CD4-positive, alpha-beta T cell (primary cell): ENCODE results near the gene NME4. TPM values are rescaled to one million over a fixed set of nuclear protein-coding genes. Genes with fewer than 3 reads are reported as not detected.

Source experiments
- ATAC-seq: fragments of 200-7000 bp; cut with Tn5 transposase; one replicate; pipeline ENCODE4 v1.10.0; 2022; ENCODE audit warnings: mild to moderate bottlenecking; ENCODE audit not compliant: poor library complexity
- CTCF ChIA-PET: fragments of 350-600 bp; sonication (Branson Sonifier 250); formaldehyde crosslinking; loops from one replicate; lab custom pipeline; 2021; ENCODE audit warnings: antibody characterized with exemption, inconsistent platforms; lab: Charles Lee
- POLR2A ChIA-PET: fragments of 350-600 bp; sonication (Branson Sonifier 250); formaldehyde crosslinking; loops from one replicate; lab custom pipeline; 2021; ENCODE audit warnings: antibody characterized with exemption, inconsistent platforms; lab: Charles Lee
- DNase-seq, 14 experiments: peaks; one replicate each; pipeline ENCODE4 v3.0.0-alpha.2; 2013 to 2020; ENCODE audit warnings: mixed read lengths in 2 of 14
- H3K27ac ChIP-seq, 2 donors: one replicate each; pipeline versions ENCODE4 v1.5.1 to v1.7.0; 2013; ENCODE audit warnings: low read length in 2 of 2, low read depth in 1 of 2, mild to moderate bottlenecking in 1 of 2
- H3K27me3 ChIP-seq, 2 experiments: 1 replicate in 1 of 2; 2 replicates in 1 of 2; pipeline versions ENCODE4 v1.6.1 to v1.7.0; 2013; ENCODE audit warnings: low read length in 2 of 2, control low read depth in 1 of 2, mild to moderate bottlenecking in 1 of 2, moderate library complexity in 1 of 2; ENCODE audit not compliant: insufficient read depth in 2 of 2, control insufficient read depth in 1 of 2
- H3K36me3 ChIP-seq: one replicate; pipeline ENCODE4 v1.6.1; 2013; ENCODE audit warnings: low read length, control low read depth; ENCODE audit not compliant: insufficient read depth
- H3K4me1 ChIP-seq: one replicate; pipeline ENCODE4 v1.6.1; 2013; ENCODE audit warnings: low read length, control low read depth; ENCODE audit not compliant: insufficient read depth
- H3K4me3 ChIP-seq: one replicate; pipeline ENCODE4 v1.5.1; 2013; ENCODE audit warnings: mild to moderate bottlenecking, low read length, moderate library complexity
- H3K9me3 ChIP-seq, 2 experiments: 1 replicate in 1 of 2; 2 replicates in 1 of 2; pipeline versions ENCODE4 v1.6.1 to v1.7.0; 2013; ENCODE audit warnings: low read length in 2 of 2, mild to moderate bottlenecking in 2 of 2, control low read depth in 1 of 2, moderate library complexity in 1 of 2; ENCODE audit not compliant: control insufficient read depth in 1 of 2, insufficient read depth in 1 of 2
- H3K27ac Mint-ChIP-seq: one replicate; pipeline ENCODE4 v1.8.0; 2020; ENCODE audit warnings: mixed read lengths
- H3K27me3 Mint-ChIP-seq: one replicate; pipeline ENCODE4 v1.8.0; 2021; ENCODE audit warnings: mixed read lengths
- H3K36me3 Mint-ChIP-seq: one replicate; pipeline ENCODE4 v1.8.0; 2021; ENCODE audit warnings: low read depth, mixed read lengths
- H3K4me1 Mint-ChIP-seq: one replicate; pipeline ENCODE4 v1.8.0; 2021; ENCODE audit warnings: low read depth, mixed read lengths
- H3K4me3 Mint-ChIP-seq: one replicate; pipeline ENCODE4 v1.8.0; 2020; ENCODE audit warnings: mild to moderate bottlenecking, mixed read lengths
- H3K9me3 Mint-ChIP-seq: one replicate; pipeline ENCODE4 v1.8.0; 2020; ENCODE audit warnings: mixed read lengths
- intact Hi-C, 2 experiments: fragments of 100-400 bp; cut with DNase I in 1 of 2; cut with micrococcal nuclease in 1 of 2; formaldehyde crosslinking; loops; one replicate each; pipeline versions ENCODE4 v1.15.1 to v1.9.0; 2023 to 2025; cut with DNase I, micrococcal nuclease
- total RNA-seq, 174 experiments: library from RNA in 2 of 174; stranded (reverse) in 2 of 174; gene quantifications; one replicate each; pipeline ENCODE4 v1.2.3 and lab custom pipeline; 2021 to 2026
- TF ChIP-seq, protein P1 (sequence below): fragments of 200-600 bp; IDR thresholded peaks from one replicate; pipeline ENCODE4 v1.8.0; 2022; ENCODE audit warnings: antibody characterized with exemption, mild to moderate bottlenecking

The NME4 gene
- total RNA-seq, 2 experiments from 2014 or later = 31.2 to 32.6 TPM

DNA sequence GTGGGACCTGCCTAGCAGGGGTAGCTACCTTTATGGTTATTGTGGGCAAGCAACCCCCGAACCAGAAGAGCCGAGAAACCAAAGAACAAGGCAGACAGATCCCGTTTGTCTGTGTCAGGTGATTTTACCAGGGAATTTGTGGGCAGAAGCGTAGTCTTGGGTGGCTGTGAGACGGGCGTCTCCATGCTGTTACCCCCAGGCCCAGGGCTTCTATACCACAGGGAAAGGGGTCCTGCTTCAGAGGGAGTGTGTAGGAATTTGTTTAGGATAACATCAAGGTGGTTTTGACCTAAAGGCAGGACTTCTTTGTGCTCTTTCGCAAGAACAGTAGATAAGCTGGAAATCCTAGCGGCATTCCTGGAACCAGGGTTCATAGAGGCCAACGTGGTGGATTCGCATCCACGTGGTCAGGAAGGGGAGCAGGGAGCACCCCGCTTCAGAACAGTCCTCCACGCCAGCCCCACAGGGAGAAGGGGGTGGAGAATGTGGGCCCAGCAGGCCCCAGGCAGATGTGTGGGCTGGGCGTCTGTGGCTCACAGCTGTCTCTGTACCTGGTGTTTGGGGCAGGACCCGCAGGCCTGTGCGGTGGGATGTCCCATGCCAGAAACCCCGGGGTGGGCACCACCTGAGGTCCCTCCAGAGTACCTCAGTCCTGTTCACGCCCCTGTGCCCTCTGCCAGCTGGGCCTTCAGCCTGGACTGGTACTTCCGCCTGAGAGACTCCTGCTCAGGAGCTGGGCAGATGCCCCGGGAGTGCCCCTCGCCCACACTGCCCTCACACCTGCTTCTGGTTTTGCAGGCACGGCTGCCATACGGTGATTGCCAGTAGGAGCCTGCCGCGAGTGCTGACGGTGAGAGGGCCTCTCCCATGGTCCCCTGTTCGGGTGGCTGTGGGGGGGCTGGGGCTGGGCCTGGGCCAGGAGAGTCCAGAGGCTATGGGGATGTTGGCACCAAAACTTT is 8.8 kb downstream of the NME4 start:
- no peaks in the 10 kb centered on the region for H3K9me3 ChIP-seq

DNA sequence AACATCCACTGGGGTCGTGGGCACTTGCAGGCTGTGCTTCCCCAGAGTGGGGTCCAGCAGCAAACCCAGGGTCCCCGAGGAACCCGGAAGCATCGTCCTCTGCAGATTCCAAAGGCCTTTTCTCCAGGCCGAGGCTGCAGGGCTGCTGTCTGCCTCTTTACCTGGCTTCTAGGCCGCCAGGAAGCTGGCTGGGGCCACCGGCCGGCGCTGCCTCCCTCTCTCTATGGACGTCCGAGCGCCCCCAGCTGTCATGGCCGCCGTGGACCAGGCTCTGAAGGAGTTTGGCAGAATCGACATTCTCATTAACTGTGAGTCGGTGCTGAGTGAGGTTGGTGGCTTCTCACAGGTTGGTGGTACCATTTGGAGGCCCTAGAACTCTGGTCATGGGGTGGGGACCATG is 10.3 kb downstream of the NME4 start:
- ChIA-PET POLR2A (no interaction called here), CTCF (no interaction called here)
- intact Hi-C loops = loop anchor here in 1 of 2 experiments (10.0 kb wide), 1 partner anchor 1378 kb away; the partner anchor contains the start of genes NUBP2 and SPSB3
- no peaks in the 10 kb centered on the region for H3K9me3 Mint-ChIP-seq
- no peaks in the 10 kb centered on the region for H3K27me3 Mint-ChIP-seq
- no peaks in the 10 kb centered on the region for H3K36me3 ChIP-seq
- TF ChIP-seq, protein P1, sequence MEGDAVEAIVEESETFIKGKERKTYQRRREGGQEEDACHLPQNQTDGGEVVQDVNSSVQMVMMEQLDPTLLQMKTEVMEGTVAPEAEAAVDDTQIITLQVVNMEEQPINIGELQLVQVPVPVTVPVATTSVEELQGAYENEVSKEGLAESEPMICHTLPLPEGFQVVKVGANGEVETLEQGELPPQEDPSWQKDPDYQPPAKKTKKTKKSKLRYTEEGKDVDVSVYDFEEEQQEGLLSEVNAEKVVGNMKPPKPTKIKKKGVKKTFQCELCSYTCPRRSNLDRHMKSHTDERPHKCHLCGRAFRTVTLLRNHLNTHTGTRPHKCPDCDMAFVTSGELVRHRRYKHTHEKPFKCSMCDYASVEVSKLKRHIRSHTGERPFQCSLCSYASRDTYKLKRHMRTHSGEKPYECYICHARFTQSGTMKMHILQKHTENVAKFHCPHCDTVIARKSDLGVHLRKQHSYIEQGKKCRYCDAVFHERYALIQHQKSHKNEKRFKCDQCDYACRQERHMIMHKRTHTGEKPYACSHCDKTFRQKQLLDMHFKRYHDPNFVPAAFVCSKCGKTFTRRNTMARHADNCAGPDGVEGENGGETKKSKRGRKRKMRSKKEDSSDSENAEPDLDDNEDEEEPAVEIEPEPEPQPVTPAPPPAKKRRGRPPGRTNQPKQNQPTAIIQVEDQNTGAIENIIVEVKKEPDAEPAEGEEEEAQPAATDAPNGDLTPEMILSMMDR = no peak
- no peak overlapping the region for H3K4me3 ChIP-seq
- H3K9me3 ChIP-seq = no peaks in the 10 kb centered on the region
- peaks cover 2% of the 10 kb centered on the region for H3K4me1 ChIP-seq
- no peak overlapping the region for H3K27ac ChIP-seq
- no peak overlapping the region for H3K27ac Mint-ChIP-seq
- H3K4me3 Mint-ChIP-seq = no peak overlapping the region
- no peaks in the 10 kb centered on the region for H3K36me3 Mint-ChIP-seq
- H3K4me1 Mint-ChIP-seq = no peaks in the 10 kb centered on the region
- ATAC-seq = no peak
- no peak for DNase-seq
- no peaks in the 10 kb centered on the region for H3K27me3 ChIP-seq

More for the DNA sequence above, 8.8 kb downstream of the NME4 start:
- intact Hi-C loops = loop anchor here in 1 of 2 experiments (1.0 to 10.0 kb wide), 2 partner anchors 17 to 1379 kb away; partner anchors contain the start of genes NUBP2 and SPSB3
- Mint-ChIP-seq H3K36me3 (peaks cover 1% of the 10 kb centered on the region), H3K4me3 (no peak overlapping the region), H3K4me1 (no peaks in the 10 kb centered on the region), H3K27ac (no peak overlapping the region), H3K27me3 (no peaks in the 10 kb centered on the region), H3K9me3 (no peaks in the 10 kb centered on the region)
- CTCF ChIA-PET = no interaction called here
- TF ChIP-seq, protein P1 = no peak
- no peak overlapping the region for H3K4me3 ChIP-seq
- ATAC-seq = no peak
- peaks cover 11% of the 10 kb centered on the region for H3K4me1 ChIP-seq
- H3K36me3 ChIP-seq = no peaks in the 10 kb centered on the region
- POLR2A ChIA-PET = no interaction called here
- no peak overlapping the region for H3K27ac ChIP-seq
- no peak for DNase-seq
- no peaks in the 10 kb centered on the region for H3K27me3 ChIP-seq

DNA sequence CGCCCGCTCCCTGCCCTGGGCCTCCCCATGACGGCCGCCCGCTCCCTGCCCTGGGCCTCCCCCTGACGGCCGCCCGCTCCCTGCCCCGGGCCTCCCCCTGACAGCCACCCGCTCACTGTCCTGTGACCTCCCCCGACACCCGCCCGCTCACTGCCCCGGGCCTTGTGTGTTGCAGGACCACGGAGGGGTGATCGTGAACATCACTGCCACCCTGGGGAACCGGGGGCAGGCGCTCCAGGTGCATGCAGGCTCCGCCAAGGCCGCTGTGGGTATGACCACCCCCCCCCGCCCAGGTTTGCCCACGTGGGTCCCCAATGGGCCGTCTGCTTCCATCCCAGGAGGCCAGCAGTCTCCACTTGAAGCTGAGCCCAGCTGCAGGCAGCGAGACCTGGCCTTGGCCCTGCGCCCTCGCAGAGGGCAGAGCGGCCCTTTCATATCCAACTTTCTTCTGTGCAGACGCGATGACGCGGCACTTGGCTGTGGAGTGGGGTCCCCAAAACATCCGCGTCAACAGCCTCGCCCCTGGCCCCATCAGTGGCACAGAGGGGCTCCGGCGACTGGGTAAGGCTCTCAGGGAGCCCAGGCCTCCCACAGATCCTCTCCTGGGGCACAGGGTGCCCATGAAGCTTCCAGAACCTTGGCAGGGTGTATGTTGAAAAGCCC is 13.6 kb downstream of the NME4 start:
- no peak for ATAC-seq

More for the DNA sequence above, 13.6 kb downstream of the NME4 start:
- Histone ChIP-seq H3K27me3 (no peaks in the 10 kb centered on the region), H3K4me3 (no peak overlapping the region), H3K36me3 (no peaks in the 10 kb centered on the region), H3K9me3 (no peaks in the 10 kb centered on the region), H3K4me1 (no peaks in the 10 kb centered on the region), H3K27ac (no peak overlapping the region)
- Mint-ChIP-seq H3K36me3 (no peaks in the 10 kb centered on the region), H3K27ac (no peak overlapping the region), H3K4me3 (no peak overlapping the region), H3K27me3 (no peaks in the 10 kb centered on the region), H3K4me1 (no peaks in the 10 kb centered on the region), H3K9me3 (no peaks in the 10 kb centered on the region)
- POLR2A ChIA-PET = no interaction called here
- TF ChIP-seq, protein P1 = no peak
- CTCF ChIA-PET = no interaction called here
- intact Hi-C loops = no loop called here
- DNase-seq = no peak
